Stimulated activated CD8-positive, alpha-beta memory T cell treated with anti-CD3 and anti-CD28 coated beads, Interleukin-4, amount 100 ng/mL, for 48 hours (primary cell): Measurements from ENCODE around the gene SH3TC1.

Experiments used
- DNase-seq: peaks from one replicate; pipeline ENCODE4 v3.0.0-alpha.2; 2020

Gene SH3TC1

DNA sequence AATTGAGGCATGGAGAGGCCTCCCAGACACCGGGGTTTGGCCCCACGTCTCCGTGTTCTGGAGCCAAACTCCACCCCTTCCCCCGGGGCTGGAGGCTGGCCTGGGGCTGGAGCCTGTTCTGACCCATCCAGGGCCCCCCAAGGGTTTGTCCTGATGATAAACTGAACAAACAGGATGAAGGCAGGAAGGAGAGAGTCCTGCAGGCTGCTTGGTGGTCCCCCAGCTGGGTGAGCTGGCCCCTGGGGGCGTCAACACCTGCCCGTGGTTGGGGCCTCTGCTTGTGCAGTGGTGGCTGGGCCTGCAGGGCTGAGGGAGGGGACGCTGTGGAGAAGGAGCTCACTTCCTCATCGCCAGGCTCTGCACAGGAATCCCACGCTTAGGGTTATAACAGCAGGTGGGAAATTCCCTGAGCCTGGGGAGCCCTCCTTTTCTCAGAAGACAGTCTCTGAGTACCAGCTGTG is 2.3 kb downstream of the SH3TC1 start:
- DNase-seq, result peak; percentile 39

DNA sequence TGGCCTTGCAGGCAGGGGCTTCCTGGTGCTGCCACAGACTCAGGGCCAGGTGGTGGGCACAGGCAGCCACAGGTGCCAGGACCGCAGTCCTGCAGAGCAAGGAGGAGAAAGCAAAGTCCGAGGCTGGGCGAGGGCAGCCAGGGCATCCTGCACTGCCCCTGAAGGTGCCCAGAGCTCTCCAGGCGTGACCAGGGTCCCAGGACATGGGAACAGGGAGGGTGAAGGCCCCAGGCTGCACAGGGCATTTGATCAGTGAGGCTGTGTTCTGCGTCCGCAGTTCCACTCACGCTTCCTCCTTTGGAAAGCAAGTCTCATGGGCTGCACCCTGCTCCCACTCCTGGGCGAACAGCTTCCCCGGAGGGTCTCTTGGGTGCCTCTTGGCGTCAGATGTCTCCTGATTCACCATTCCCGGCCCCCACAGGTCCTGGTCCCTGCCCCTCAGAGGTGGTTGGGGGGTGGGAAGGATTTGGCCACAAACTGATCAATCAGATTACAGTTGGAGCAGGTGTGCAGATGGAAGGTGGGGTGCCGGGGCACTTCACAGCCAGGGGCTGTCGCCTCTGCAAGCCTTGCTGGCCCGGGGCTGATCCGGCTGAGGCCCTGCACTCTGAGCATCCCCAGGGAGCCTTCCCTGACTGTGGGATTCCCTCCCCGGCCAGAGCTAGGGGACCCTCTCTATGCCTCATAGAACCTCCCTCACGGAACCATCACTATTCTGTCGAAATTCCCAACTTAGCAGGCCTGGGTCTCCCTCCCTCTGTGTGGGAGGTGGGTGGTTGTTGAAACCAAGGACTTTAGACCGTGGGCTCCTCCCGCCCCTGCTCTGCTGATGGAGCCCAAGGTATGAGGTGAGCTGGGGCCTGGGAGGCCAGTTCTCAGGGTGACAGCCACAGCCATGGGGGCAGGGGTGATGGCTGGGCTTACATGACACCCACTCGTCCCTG is 3.3 kb downstream of the SH3TC1 start:
- DNase-seq, result no peak

- no peak for DNase-seq
These were observed 3.9 kb downstream of the SH3TC1 start for GRCh38 chr4:8203052-8203401.

DNA sequence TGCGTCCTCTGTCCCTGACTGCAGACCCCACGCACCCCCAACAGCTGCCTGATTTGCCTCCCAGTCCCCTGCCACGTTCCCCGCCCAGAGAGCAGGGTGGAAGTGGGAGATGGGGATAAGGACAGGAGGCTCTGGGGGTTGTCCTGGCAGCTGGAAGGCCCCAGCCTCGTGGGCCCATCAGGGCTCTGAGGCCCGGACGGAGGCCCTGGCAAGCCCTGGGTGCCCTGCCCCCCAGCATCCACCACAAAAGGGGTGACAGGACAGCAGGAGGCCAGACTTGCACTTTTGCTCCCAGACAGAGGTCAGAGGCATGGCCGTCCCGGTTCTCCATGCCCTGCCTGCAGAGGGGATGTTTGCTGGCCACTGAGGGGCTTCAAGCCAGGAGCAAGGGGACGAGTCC is 4.7 kb downstream of the SH3TC1 start:
- no peak for DNase-seq

GRCh38 chr4:8204576-8205227 is 5.6 kb downstream of the SH3TC1 start:
- no peak for DNase-seq

DNA sequence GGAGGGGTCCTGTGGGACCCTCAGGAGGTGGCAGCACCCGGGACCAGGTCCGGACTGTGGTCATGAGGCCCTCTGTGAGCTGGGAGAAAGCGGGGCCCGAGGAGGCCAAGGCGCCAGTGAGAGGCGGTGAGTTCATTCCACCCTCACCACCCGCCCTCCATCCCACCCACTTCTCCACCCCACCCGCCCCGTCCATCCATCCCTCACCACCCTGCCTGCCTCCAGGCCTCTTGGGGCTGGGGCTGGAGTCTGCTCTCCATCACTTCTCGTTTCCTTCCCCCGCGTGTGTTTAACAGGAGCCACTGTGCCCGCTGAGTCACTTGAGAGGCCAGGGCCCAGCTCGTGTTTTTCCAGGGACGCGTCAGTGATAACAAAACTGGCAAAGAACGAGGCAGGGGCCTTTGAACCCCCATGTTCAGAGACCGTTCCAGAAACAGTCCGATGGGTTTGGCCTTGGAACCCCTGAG is 6.2 kb downstream of the SH3TC1 start:
- no peak for DNase-seq

DNA sequence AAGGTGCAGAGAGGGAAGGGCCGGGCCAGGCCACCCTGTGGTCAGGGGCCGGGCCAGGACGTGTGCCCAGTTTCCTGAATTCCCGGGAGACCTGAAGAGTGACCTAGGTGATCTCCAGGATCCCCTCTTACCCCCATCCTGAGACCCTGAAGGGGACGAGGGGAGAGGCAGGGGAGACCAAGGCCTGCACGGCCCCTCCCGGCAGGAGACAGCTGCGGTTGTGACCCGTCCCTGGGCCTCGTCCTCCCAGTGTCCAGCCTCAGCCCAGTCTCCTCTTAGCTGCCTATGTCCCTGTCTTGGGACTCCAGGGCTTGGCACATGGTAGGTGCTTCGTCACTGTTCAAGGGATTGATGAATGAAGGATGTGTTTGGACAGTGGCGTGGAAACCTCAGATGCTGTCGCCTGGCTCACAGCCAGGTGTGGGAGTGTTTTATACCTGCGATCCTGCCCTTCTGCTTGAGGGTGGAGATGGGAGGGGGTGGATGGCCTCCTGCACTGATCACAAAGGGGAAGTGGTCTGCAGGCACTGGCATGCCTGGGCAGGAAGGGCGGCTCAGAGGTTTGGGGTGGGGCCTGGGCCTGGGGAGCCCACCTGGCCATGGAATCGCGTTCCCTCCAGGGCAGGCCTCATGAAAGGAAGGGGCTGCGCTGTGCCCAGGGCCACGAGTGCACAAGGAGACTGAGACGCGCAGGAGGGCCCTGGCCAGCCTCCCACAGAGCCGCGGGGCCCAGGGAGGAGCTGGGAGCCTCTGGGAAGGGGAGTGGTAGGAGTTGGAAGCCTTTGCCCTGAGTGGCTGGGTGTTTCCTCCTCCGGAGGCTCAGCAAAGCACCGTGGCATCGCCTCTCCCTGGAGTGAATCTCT is 6.9 kb downstream of the SH3TC1 start:
- DNase-seq, result no peak

GRCh38 chr4:8207314-8207713 is 8.2 kb downstream of the SH3TC1 start:
- no peak for DNase-seq

- no peak for DNase-seq
These were observed 9.5 kb downstream of the SH3TC1 start for GRCh38 chr4:8208565-8208964.

DNA sequence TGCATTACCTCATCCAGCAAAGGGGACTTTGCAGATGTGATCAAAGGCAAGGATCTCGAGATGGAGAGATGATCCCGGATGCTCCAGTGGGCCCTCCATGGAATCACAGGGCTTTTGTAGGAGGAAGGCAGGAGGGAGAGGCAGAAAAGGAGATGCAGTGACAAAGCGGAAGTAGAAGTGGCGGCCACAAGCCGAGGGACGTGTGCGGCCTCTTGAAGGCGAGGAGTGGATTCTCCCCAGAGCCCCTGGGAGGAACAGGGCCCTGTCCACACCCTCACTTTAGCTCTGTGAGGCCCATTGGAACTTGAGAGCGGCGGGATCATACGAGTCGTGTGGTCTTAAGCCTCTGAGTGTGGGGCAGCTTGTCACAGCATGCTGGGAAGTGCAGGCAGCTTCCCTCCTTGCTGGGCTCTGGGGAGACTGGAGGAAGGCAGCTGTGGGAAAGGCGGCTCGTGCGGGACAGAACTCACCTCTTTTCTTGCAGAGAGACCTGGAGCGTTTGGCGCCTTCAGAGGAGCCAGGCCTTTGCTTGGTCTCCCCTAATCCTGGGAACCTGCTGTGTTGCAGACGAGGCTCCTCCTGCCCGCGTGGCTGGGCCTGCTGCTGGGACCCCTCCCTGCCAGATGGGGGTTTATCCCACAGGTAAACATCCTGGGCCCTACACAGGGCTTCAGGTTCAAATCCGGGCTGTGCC is 10.2 kb downstream of the SH3TC1 start:
- no peak for DNase-seq

DNA sequence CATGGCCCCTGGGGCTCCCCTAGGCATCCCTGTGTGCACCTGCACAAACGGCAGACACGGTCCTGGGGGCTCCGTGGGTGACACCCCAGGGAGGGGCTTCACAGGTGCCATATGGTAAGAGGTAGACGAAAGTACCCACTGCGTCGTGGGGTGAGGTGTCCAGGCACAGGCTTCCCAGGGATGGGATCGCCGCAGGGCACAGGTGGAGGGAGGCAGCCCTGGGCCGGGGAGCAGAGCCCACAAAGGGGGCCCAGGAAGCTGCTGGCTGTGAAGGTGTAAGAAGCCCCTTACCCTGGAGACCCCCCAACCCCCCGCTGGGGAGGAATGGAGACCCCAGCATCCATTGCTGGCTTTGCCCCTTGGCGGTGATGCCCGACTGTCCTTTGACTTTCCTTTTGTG is 10.9 kb downstream of the SH3TC1 start:
- DNase-seq, result no peak

DNA sequence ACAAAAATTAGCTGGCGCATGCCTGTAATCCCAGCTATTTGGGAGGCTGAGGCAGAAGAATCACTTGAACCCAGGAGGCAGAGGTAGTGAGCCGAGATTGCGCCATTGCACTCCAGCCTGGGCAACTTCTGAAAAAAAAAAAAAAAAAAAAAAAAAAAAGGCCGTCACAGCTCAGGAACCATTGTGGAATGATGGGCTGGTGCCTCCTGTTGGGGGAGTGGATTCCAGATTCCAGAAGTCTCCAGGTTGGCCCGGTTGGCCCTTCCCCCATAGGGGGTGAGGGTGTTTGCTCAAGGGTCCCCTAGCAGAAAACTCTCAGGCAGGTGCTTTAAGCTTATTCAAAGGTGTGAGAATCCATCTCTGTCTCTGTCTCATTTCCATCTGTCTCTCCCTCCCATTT is 11.5 kb downstream of the SH3TC1 start:
- no peak for DNase-seq

- no peak for DNase-seq
These were observed 12.2 kb downstream of the SH3TC1 start for GRCh38 chr4:8211251-8211650.

DNA sequence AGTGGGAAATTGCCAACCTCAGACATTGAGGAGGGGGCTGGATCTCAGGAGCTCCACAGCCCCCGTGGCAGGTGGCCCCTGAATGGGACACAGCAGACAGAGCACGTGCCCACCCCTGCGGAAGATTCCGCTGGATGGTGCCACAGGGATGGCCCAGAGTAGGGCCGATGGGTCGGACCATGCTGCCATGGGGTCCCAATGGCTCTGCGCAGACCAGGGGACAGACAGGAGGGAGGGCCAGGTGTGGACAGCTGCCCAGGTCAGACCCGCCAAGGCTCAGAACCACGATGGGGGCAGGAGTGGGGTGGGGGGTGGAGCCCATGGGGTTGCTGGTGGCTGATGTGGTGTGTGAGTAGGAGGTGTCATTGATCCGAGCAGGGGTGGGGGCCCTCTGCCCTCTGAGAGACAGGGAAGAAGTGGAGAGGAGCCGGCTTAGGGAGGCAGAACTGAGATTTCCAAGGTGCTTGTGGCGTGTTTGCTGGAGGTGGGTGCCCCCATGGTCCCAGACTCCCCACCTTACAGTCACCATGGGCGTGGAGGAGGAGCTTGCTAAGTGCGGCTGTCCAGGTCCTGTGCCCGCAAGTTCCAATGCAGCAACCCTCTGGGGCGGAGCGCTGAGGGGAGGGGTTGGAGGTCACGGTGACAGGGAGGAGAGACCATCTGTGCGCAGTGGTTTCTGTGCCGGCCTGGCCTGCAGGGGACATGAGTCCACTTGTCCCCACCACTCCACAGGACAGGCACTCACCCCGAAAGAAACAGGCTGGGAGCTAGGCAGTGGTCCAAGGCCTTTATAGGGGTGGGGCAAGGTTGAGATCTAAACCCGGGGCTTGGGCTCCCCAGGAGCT is 12.9 kb downstream of the SH3TC1 start:
- DNase-seq, result no peak

GRCh38 chr4:8212622-8213021 is 13.5 kb downstream of the SH3TC1 start:
- DNase-seq, result no peak

DNA sequence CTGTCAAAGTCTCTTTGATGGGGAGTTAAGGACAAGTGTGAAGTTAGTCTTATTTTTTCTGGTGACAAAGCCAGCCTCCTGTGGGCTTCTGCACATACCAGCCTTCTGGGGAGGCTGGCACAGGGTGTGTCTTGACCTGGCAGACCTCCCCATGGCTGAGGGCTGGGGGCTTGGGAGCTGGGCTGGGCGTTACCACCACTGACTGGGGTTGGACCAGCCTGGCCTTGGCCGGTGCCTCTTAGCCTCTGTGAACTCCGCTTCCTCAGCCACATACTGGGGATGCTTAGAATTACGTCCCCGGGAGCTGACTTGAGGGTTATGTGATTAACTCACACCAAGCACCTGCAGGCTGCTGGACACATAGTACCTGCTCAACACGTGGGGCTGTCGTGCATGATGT is 14.0 kb downstream of the SH3TC1 start:
- no peak for DNase-seq

GRCh38 chr4:8214136-8214535 is 15.0 kb downstream of the SH3TC1 start:
- no peak for DNase-seq

GRCh38 chr4:8215001-8215427 is 15.9 kb downstream of the SH3TC1 start:
- no peak for DNase-seq

DNA sequence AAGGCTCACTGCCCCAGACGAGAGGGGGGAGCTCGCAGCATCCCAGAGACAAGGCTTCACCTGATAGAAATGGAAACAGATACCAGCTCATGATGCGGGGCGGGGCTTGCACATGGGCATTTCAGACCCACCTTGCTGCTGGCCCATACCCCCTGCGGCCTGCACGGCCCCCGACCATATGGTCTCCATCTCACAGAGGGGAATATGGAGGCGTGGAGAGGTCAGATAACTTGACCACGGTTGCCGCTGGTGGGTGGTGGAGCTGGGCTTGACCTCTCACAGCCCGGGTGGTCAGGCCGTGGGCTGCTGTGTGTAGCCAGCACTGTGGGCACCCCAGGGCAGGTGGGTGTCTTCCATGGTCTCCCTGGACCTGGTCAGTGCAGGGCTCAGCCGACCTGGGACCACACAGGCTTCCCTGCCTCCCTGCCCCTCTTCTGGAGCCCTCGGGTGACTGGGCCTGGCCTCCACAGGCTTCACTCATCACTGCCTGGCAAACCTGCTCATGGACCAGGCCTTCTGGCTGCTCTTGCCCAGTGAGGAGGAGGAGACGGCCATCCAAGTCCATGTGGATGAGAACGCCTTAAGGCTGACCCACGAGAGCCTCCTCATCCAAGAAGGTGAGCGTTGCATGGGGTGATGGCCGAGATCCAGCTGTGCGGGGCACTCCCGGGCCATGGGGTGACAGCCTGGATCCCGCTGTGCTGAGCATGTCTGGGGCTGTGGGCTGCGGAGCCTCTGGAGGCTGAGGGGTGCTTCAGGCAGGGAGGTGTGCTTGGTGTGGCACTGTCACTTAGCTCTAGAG is 16.8 kb downstream of the SH3TC1 start:
- DNase-seq, result no peak

GRCh38 chr4:8216443-8217245 is 17.6 kb downstream of the SH3TC1 start:
- DNase-seq, result no peak
